ENCODE data around the gene PLG. TPM values are rescaled to one million over a fixed set of nuclear protein-coding genes. Genes with fewer than 3 reads are reported as not detected.

PLG gene
- polyA plus RNA-seq, 2 of the 4 experiments (the other 2 are of a cell fraction) = not detected

DNA sequence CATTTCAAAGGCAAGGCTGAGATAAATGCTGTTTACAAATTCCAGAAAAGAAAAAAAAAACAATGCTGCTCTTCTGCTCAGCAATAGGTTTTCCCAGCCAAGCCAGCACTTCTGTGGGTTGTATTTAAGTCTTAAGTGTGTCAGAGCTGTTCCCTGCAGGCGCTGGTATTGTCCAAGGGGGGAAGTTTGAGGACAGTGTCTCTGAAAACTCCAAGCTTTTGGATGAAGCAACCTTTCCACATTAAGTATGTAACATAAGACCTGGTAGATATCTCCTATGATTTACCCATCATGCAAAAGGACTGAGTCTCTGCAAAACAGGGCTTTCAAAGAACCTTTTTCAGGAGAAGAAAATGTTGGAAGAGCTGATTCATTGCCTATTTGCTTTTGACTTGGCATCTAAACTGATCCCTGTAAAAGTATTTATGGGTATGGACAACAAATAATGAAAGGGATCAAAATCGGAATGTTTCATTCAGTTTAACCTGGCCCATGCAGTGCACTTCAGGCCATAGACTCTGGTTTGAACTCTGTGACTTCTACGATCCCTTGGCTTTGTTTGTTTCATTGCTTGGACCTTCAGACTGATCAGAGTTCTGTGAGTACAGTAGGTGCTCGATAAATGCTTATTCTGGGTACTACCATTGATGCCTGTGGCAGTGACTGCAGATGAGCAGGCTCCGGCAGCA is 16.1 kb upstream of the PLG start:
- Histone ChIP-seq H3K4me1 (no peaks in the 10 kb centered on the region), H3K4me3 (no peak overlapping the region), H3K9me3 (no peaks in the 10 kb centered on the region), H3K27ac (no peak overlapping the region), H3K4me2 (no peak overlapping the region)
- DNase-seq (ENCODE audit: low read depth in 1 of 2, low spot score in 1 of 2) = no peak
- 19% methylated on average over 5 of the region's 5 CpGs for WGBS (ENCODE audit: missing lambda C conversion rate)
- TF ChIP-seq POLR2A (IDR thresholded peaks at IDR 0.05; ENCODE audit: low read length) (no peak), SREBF2 (IDR thresholded peaks at IDR 0.05) (no peak), HOXB5 (CRISPR knock-in tag; IDR thresholded peaks at IDR 0.05) (no peak), RNF2 (IDR thresholded peaks at IDR 0.05; ENCODE audit: borderline replicate concordance, low read depth) (no peak), NR3C1 (IDR thresholded peaks at IDR 0.05) (no peak), FOXS1 (CRISPR knock-in tag; IDR thresholded peaks at IDR 0.05) (no peak), ZC3H11A (IDR thresholded peaks at IDR 0.05) (no peak), HMGXB4 (CRISPR knock-in tag; IDR thresholded peaks at IDR 0.05; ENCODE audit: borderline replicate concordance) (no peak), ZFP36 (IDR thresholded peaks at IDR 0.05; ENCODE audit: borderline replicate concordance, partially characterized antibody) (no peak), KDM5A (IDR thresholded peaks at IDR 0.05) (no peak)
- ChIA-PET CTCF (no interaction called here), POLR2A (no interaction called here)
- ATAC-seq = no peak
- no peak for FAIRE-seq

- Histone ChIP-seq H3K4me3 (no peak overlapping the region), H3K9me3 (no peaks in the 10 kb centered on the region), H3K27ac (no peak overlapping the region), H3K4me2 (no peak overlapping the region), H3K4me1 (no peaks in the 10 kb centered on the region)
- ATAC-seq = no peak
- DNase-seq (ENCODE audit: low read depth in 1 of 2, low spot score in 1 of 2) = no peak
- 20% methylated on average over 3 of the region's 9 CpGs for WGBS (ENCODE audit: missing lambda C conversion rate)
- TF ChIP-seq, protein P1, sequence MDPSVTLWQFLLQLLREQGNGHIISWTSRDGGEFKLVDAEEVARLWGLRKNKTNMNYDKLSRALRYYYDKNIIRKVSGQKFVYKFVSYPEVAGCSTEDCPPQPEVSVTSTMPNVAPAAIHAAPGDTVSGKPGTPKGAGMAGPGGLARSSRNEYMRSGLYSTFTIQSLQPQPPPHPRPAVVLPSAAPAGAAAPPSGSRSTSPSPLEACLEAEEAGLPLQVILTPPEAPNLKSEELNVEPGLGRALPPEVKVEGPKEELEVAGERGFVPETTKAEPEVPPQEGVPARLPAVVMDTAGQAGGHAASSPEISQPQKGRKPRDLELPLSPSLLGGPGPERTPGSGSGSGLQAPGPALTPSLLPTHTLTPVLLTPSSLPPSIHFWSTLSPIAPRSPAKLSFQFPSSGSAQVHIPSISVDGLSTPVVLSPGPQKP (IDR thresholded peaks at IDR 0.05; ENCODE audit: low read depth, low read length) = no peak
- TF ChIP-seq MAFK (IDR thresholded peaks at IDR 0.05; ENCODE audit: partially characterized antibody) (no peak), HEYL (CRISPR knock-in tag; IDR thresholded peaks at IDR 0.05) (no peak), USF2 (IDR thresholded peaks at IDR 0.05) (no peak), NR3C1 (IDR thresholded peaks at IDR 0.05) (no peak), KDM5A (IDR thresholded peaks at IDR 0.05) (no peak), FOSB (CRISPR knock-in tag; IDR thresholded peaks at IDR 0.05) (no peak), HOXA7 (CRISPR knock-in tag; IDR thresholded peaks at IDR 0.05) (no peak), RAD21 (conservative IDR thresholded peaks at IDR 0.05 in 1 of 2, IDR thresholded peaks at IDR 0.05 in 1 of 2) (no peak), EP300 (IDR thresholded peaks at IDR 0.05) (no peak), CHD2 (IDR thresholded peaks at IDR 0.05; ENCODE audit: low read length, partially characterized antibody) (no peak), REST (IDR thresholded peaks at IDR 0.05) (no peak), BHLHE40 (IDR thresholded peaks at IDR 0.05; ENCODE audit: low read depth, low read length) (no peak), PHF8 (IDR thresholded peaks at IDR 0.05; ENCODE audit: borderline replicate concordance, low read depth) (no peak)
- TF ChIP-seq, protein P2, sequence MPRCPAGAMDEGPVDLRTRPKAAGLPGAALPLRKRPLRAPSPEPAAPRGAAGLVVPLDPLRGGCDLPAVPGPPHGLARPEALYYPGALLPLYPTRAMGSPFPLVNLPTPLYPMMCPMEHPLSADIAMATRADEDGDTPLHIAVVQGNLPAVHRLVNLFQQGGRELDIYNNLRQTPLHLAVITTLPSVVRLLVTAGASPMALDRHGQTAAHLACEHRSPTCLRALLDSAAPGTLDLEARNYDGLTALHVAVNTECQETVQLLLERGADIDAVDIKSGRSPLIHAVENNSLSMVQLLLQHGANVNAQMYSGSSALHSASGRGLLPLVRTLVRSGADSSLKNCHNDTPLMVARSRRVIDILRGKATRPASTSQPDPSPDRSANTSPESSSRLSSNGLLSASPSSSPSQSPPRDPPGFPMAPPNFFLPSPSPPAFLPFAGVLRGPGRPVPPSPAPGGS (IDR thresholded peaks at IDR 0.05) = no peak
- ChIA-PET POLR2A (no interaction called here), CTCF (no interaction called here)
- FAIRE-seq = no peak
These were observed 11.6 kb upstream of the PLG start for GRCh38 chr6:160690458-160690857.

All from A549 (cell line).